Caco-2 (cell line): ENCODE data around the gene PSTPIP2. TPM values are rescaled to one million over a fixed set of nuclear protein-coding genes. Genes with fewer than 3 reads are reported as not detected.

Experiments
- BruUV-seq: library from RNA; stranded (reverse); fragments of 400-500 nt; replicated peaks from 2 replicates; lab custom pipeline; 2021; lab: Mats Ljungman, UMichigan
- CTCF ChIA-PET: fragments of 300-600 bp; sonication (Branson Sonifier 250); formaldehyde crosslinking; loops from one replicate; lab custom pipeline; 2022; ENCODE audit warnings: antibody characterized with exemption; lab: Charles Lee
- POLR2A ChIA-PET: fragments of 300-600 bp; sonication (Branson Sonifier 250); formaldehyde crosslinking; loops from one replicate; lab custom pipeline; 2022; ENCODE audit warnings: antibody characterized with exemption; lab: Charles Lee
- DNase-seq, 2 experiments: peaks; one replicate each; pipeline versions ENCODE4 v3.0.0 to v3.0.0-alpha.2; 2020 to 2022
- H3K27me3 ChIP-seq: replicated peaks from 2 replicates; pipeline ENCODE4 v1.6.0; 2011; ENCODE audit warnings: low read length; ENCODE audit not compliant: control insufficient read depth, insufficient read depth
- H3K36me3 ChIP-seq: 2 replicates; pipeline ENCODE4 v1.5.1; 2011; ENCODE audit warnings: low read length; ENCODE audit not compliant: control insufficient read depth, insufficient read depth
- H3K4me1 ChIP-seq: fragments of 250-450 bp; sonication (Bioruptor Pico); 2 replicates; pipeline ENCODE4 v1.5.1; 2020; ENCODE audit warnings: mild to moderate bottlenecking
- H3K4me3 ChIP-seq: 2 replicates; pipeline ENCODE4 v1.5.1; 2011; ENCODE audit warnings: low read depth, mild to moderate bottlenecking, control low read depth, low read length
- H3K9me3 ChIP-seq: fragments of 250-450 bp; sonication (Bioruptor Pico); 2 replicates; pipeline ENCODE4 v1.5.1; 2020; ENCODE audit warnings: mild to moderate bottlenecking, moderate library complexity
- H3K27ac Mint-ChIP-seq: one replicate; pipeline ENCODE4 v1.8.0; 2022; ENCODE audit warnings: mixed read lengths; ENCODE audit not compliant: unreplicated experiment
- H3K27me3 Mint-ChIP-seq: one replicate; pipeline ENCODE4 v1.8.0; 2022; ENCODE audit warnings: mixed read lengths; ENCODE audit not compliant: insufficient read depth, unreplicated experiment
- H3K36me3 Mint-ChIP-seq: one replicate; pipeline ENCODE4 v1.8.0; 2022; ENCODE audit warnings: mild to moderate bottlenecking, mixed read lengths; ENCODE audit not compliant: insufficient read depth, unreplicated experiment
- H3K4me1 Mint-ChIP-seq: one replicate; pipeline ENCODE4 v1.8.0; 2022; ENCODE audit warnings: low read depth, mixed read lengths; ENCODE audit not compliant: unreplicated experiment
- H3K4me3 Mint-ChIP-seq: one replicate; pipeline ENCODE4 v1.8.0; 2022; ENCODE audit warnings: mild to moderate bottlenecking, moderate library complexity, mixed read lengths; ENCODE audit not compliant: unreplicated experiment
- H3K9me3 Mint-ChIP-seq: one replicate; pipeline ENCODE4 v1.8.0; 2022; ENCODE audit warnings: mixed read lengths; ENCODE audit not compliant: unreplicated experiment
- CTCF ChIP-seq, 2 experiments: fragments of 200-600 bp in 1 of 2; IDR thresholded peaks; 1 replicate in 1 of 2; 2 replicates in 1 of 2; pipeline versions ENCODE4 v1.5.1 to v1.8.0; 2011 to 2022; ENCODE audit warnings: antibody characterized with exemption in 1 of 2, control low read depth in 1 of 2, inconsistent platforms in 1 of 2, low read depth in 1 of 2, low read length in 1 of 2, mild to moderate bottlenecking in 1 of 2, moderate library complexity in 1 of 2; ENCODE audit not compliant: insufficient read depth in 1 of 2, severe bottlenecking in 1 of 2, unreplicated experiment in 1 of 2
- intact Hi-C: fragments of 100-400 bp; cut with micrococcal nuclease; formaldehyde crosslinking; loops from one replicate; pipeline ENCODE4 v1.10.0; 2022; ENCODE audit not compliant: unreplicated experiment
- total RNA-seq: library from RNA; stranded (reverse); gene quantifications from 2 replicates; pipeline ENCODE4 v1.2.3, GENCODE V29; 2022

Gene PSTPIP2
- total RNA-seq, 1 experiment from 2014 or later, result 13.3 TPM

GRCh38 chr18:45939236-45939635, 132.8 kb downstream of the PSTPIP2 start:
- H3K36me3 Mint-ChIP-seq, result peaks cover 15% of the 10 kb centered on the region
- H3K4me3 Mint-ChIP-seq, result no peak overlapping the region

GRCh38 chr18:45938488-45938935, 133.5 kb downstream of the PSTPIP2 start:
- Mint-ChIP-seq H3K36me3 (peaks cover 11% of the 10 kb centered on the region), H3K27me3 (no peaks in the 10 kb centered on the region), H3K4me3 (no peak overlapping the region), H3K4me1 (peaks cover 6% of the 10 kb centered on the region), H3K27ac (no peak overlapping the region), H3K9me3 (no peaks in the 10 kb centered on the region)
- no peak for TF ChIP-seq CTCF (IDR thresholded peaks at IDR 0.05; ENCODE audit: insufficient read depth in 1 of 2, low read depth in 1 of 2, low read length in 1 of 2, severe bottlenecking in 1 of 2, unreplicated experiment in 1 of 2)
- CTCF ChIA-PET, result no interaction called here
- POLR2A ChIA-PET, result no interaction called here
- intact Hi-C loops, result no loop called here
- no peak overlapping the region for H3K4me3 ChIP-seq
- no TSS peak for BruUV-seq
- no peaks in the 10 kb centered on the region; the same call in 1 of the 2 replicates for H3K4me1 ChIP-seq
- no peaks in the 10 kb centered on the region for H3K36me3 ChIP-seq
- H3K9me3 ChIP-seq, result no peaks in the 10 kb centered on the region
- no peaks in the 10 kb centered on the region for H3K27me3 ChIP-seq
- no peak for DNase-seq

More at GRCh38 chr18:45939236-45939635, 132.8 kb downstream of the PSTPIP2 start:
- CTCF ChIA-PET, result no interaction called here
- Mint-ChIP-seq H3K4me1 (peaks cover 6% of the 10 kb centered on the region), H3K27me3 (no peaks in the 10 kb centered on the region), H3K27ac (no peak overlapping the region), H3K9me3 (no peaks in the 10 kb centered on the region)
- Histone ChIP-seq H3K36me3 (no peaks in the 10 kb centered on the region), H3K4me3 (no peak overlapping the region), H3K27me3 (no peaks in the 10 kb centered on the region), H3K9me3 (no peaks in the 10 kb centered on the region), H3K4me1 (no peaks in the 10 kb centered on the region; the same call in 1 of the 2 replicates)
- POLR2A ChIA-PET, result no interaction called here
- intact Hi-C loops, result no loop called here
- BruUV-seq, result no TSS peak
- TF ChIP-seq CTCF (IDR thresholded peaks at IDR 0.05; ENCODE audit: insufficient read depth in 1 of 2, low read depth in 1 of 2, low read length in 1 of 2, severe bottlenecking in 1 of 2, unreplicated experiment in 1 of 2), result no peak
- no peak for DNase-seq

- Mint-ChIP-seq H3K27me3 (no peaks in the 10 kb centered on the region), H3K27ac (no peak overlapping the region), H3K4me1 (no peaks in the 10 kb centered on the region), H3K4me3 (no peak overlapping the region), H3K36me3 (peaks cover 4% of the 10 kb centered on the region), H3K9me3 (no peaks in the 10 kb centered on the region)
- no peak for DNase-seq
- Histone ChIP-seq H3K36me3 (no peaks in the 10 kb centered on the region), H3K9me3 (no peaks in the 10 kb centered on the region), H3K27me3 (no peaks in the 10 kb centered on the region), H3K4me3 (no peak overlapping the region), H3K4me1 (no peaks in the 10 kb centered on the region; the same call in 1 of the 2 replicates)
- ChIA-PET POLR2A (no interaction called here), CTCF (no interaction called here)
- intact Hi-C loops, result no loop called here
- no peak for TF ChIP-seq CTCF (IDR thresholded peaks at IDR 0.05; ENCODE audit: insufficient read depth in 1 of 2, low read depth in 1 of 2, low read length in 1 of 2, severe bottlenecking in 1 of 2, unreplicated experiment in 1 of 2)
- BruUV-seq, result no TSS peak
Measured at GRCh38 chr18:45935591-45936335, 136.3 kb downstream of the PSTPIP2 start.

Other genes starting within 250 kb of the PSTPIP2 start
- gene SIGLEC15, start 246.6 kb downstream of the PSTPIP2 start, total RNA-seq, result not detected in 2 replicates
- 10.6 and 12.0 TPM in 2 replicates for gene EPG5, start 104.9 kb downstream of the PSTPIP2 start, total RNA-seq
- gene ATP5F1A, start 26.0 kb upstream of the PSTPIP2 start, total RNA-seq, result 349 and 401 TPM in 2 replicates
- gene HAUS1, start 32.1 kb upstream of the PSTPIP2 start, total RNA-seq, result 28.2 and 29.5 TPM in 2 replicates